B cell (primary cell): ENCODE results near the gene PTPRN2.

Source experiments
- CTCF ChIP-seq: fragments of 200-600 bp; IDR thresholded peaks from one replicate; pipeline ENCODE4 v1.8.0; 2022; ENCODE audit warnings: antibody characterized with exemption, mild to moderate bottlenecking
- EZH2 ChIP-seq: IDR thresholded peaks from 2 replicates; pipeline ENCODE4 v1.6.1; 2012; ENCODE audit warnings: borderline replicate concordance, low read depth, mild to moderate bottlenecking, moderate library complexity, low read length; ENCODE audit not compliant: insufficient read depth, poor library complexity, severe bottlenecking

- TF ChIP-seq CTCF (no peak), EZH2 (no peak)
Measured at GRCh38 chr7:158497627-158498026, 90.0 kb downstream of the PTPRN2 start.
